ENCODE data around the gene INPP5E.

Gene INPP5E

DNA sequence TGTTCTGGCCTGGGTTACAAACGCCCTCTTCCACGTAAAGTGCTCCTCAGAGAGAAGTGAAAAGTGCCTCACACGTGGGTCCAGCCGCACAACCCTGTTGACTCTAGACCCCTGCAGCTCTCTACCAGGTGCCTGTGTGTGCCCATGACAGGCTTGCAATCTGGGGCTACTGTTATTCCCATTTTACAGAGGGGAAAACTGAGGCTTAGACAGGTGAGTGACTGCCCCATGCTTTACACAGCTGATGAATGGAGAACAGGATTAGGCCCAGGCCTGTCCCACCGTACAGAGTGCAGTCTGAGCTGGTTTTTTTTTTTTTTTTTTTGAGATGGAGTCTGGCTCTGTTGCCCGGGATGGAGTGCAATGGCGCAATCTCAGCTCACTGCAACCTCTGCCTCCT lies 6.2 kb upstream of the INPP5E start:
- DNase-seq (ENCODE audit: low spot score) = no peak

DNA sequence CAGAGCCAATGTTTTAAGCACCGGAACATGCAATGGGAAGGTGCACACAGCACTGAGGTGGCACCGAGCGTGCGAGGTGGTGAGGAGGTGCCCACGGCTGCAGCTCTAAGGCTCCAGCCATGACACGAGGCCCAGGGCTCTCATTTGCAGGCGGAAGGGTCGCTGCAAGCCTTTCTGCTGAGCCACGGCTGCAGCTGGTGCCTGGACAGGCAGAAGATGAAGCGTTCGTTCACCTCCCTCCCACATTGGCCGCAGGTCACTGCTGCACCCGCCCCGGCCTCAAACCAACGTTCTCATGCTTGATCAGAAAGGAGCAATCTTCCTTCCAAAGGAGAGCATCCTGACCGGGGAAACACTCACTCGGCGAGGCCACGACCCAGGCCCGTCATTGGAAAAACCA lies 4.5 kb upstream of the INPP5E start:
- DNase-seq (ENCODE audit: low spot score) = no peak

DNA sequence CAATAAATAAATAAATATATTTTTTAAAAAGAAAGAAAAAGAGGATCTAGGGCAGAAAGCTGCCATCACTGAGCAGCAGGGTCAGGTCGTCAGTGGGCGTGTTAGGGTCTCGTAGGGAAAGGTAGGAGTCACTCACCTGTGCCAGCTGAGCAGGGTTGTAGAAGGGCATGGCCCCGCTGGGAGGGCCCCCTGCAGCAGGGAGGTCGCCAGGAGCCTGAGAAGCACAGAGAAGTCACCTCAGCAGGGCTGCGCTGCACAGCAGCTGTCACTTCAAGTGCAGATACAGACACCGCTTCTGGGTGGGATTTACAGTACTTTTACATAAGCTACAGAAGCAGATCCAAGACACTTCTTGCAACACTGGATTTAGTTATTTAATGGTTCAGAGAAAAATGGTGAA lies 4.0 kb upstream of the INPP5E start:
- no peak for DNase-seq (ENCODE audit: low spot score)

GRCh38 chr9:136443087-136443486 lies 3.4 kb upstream of the INPP5E start:
- no peak for DNase-seq (ENCODE audit: low spot score)

DNA sequence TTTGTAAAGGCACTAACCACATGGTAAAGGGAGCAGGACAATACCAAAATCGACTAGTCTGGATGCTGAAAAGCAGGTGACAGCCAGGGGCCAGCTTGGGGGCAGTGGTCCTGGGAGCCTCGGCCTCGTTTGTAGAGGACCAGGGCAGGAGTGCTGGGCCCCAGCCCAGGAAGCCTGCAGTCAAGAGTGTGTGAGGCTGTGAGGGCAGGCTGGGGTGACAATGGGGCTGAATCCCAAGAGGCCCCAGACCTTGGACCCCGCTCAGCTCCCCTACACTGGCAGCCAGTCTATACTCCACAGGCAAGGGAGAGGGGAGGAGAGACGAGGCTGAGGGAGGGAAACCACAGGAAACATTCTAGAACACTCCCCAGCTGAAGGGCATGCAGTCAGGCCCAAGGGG lies 2.6 kb upstream of the INPP5E start:
- DNase-seq (ENCODE audit: low spot score) = no peak

DNA sequence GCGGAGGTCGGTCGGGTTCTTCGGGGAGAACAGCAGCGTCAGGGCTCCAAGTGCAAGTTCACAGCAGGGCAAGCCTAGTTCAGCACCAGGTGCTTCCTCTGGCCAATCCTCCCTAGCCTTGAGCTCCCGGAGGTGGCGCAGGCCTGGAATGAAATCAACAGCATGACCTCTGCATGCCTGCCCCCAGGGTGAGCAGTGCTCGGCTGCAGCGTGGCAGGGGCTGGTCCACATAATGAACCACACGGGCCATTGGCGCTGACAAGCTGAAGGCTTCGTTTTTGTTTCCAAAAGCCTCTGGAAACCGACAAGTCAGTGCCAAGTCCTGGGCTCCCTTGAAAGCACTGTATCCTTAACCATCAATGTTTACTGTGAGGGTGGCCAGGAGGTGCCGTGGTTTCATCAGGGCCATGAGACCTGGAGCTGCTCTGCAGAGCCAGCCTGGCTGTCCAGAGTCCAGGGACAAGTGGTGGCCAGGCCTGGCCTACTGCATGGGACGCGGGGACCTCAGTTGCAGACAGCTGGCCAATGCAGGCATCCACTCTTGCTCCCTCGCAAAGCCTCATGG lies 2.1 kb upstream of the INPP5E start:
- DNase-seq (ENCODE audit: low spot score) = no peak

DNA sequence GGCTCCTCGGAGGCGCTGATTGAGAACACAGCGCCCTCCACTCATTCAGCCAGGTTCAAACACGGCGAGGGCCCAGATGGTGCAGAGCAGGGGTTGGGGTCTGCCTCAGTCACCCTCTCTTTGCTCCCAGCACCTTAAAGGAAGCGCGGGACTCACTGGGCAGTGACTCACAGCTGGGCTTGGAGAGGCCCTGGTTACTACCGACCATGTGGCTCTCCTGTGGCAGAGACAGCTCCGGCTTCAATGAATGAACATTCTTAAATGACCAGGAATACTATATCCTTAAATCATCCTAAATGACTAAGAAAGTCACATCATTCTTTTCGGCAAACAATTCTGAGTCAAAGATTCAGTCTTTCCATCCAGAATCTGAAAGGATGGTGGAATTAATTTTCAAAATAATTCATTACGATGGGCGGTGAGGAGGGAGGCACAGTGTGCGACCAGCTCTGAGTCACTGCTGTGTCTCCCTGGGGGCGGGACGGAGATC lies 1.6 kb upstream of the INPP5E start:
- no peak for DNase-seq (ENCODE audit: low spot score)

DNA sequence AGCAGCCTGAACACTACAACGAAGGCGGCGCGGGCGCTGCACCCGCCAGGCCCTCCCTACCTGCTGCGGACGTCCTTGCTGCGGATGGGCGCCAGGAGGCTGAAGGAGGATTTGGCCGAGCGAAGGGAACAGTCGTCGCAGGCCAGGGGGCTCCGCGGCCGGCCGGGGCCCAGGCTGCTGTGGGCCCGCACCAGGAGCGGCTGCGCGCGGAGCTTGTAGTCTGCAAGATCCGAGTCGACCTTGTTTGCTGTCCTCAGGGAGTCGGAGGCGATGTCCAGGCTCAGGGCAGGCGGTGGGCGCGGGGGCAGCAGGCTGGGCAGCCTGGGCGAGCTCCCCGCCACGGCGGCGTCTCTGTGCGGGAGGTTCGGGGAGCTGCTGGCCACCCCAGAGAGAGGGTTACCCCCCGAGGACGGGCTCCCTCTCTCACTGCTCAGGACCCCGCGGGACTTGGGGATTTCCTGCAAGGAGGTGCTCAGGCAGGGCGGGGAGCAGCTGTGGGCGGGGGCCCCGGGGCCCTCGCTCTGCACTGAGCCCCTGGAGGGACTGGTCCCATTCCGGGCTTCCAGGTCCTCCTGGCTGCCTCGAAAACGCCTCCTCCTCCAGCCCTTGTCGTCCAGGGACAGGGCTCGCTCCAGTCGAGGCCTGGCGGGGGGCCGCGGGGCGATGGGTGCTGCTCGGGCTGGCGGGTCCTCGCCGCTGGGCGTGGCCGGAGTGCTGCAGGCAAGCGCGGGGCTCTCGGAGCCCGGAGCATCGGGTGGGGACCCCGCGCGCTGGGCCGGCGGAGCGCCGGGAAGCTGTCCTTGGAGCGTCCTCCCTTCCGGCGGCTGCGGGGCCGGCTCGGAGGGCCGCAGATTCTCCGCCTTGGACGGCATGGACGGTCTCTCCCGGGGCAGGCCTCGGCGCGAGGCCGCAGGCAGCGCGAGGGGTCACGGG lies 831 bp downstream of the INPP5E start:
- peak; percentile 21 for DNase-seq (ENCODE audit: low spot score)

DNA sequence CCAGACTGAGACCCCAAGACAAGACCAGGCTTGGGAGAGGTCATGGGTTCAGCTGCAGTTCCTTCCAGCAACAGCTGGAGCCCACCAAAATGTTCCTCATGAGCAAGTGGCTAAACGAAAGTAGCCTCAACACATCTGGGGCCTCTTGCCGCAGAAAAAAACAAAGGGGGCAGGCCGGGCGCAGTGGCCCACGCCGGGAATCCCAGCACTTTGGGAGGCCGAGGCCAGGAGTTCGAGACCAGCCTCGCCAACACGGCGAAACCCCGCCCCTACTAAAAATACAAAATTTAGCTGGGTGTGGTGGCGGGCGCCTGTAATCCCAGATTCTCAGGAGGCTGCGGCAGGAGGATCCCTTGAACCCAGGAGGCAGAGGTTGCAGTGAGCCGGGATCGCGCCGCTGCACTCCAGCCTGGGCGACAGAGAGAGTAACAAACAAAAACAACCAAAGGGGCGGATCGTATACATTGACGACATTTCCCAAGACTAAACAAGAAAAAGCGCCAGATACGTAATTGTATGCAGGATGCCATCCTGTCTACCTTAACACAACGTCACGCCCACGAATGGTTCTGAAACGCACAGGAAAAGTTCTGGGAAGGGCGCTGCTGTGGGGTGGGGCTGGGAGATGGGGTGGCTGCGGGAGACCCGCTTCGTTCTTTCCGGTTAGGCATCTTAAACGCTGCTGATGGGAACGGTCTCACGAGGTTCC lies 1.7 kb downstream of the INPP5E start:
- DNase-seq (ENCODE audit: low spot score) = no peak

- DNase-seq (ENCODE audit: low spot score) = no peak
These were observed 2.2 kb downstream of the INPP5E start for GRCh38 chr9:136437430-136437829.

DNA sequence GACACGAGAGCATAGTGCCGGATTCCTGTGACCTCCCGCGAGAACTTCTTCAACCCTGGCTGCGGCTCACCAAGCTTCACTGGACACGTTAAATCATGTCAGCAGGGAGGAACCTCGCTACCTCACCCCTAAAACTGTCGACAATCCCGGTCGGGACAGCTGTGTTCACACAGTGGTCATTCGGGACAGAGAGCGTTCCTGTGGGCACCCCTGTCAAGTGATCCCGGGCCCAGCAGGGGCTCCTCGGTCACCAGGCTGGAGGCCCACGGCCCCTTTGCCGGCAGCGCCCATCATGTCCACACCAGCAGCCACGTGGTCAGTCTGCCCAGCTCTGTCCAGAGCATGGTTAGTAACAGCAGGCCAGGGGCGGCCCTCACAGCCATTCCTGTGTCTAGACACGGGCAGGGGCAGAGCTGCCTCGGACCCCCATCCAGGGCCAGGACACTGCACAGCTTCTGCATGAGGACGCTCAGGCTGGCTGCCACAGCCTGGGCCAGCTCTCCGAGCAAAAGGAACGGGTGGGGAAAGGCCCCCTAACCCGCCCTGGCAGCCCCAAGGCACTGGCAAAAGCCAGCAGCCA lies 3.5 kb downstream of the INPP5E start:
- no peak for DNase-seq (ENCODE audit: low spot score)

DNA sequence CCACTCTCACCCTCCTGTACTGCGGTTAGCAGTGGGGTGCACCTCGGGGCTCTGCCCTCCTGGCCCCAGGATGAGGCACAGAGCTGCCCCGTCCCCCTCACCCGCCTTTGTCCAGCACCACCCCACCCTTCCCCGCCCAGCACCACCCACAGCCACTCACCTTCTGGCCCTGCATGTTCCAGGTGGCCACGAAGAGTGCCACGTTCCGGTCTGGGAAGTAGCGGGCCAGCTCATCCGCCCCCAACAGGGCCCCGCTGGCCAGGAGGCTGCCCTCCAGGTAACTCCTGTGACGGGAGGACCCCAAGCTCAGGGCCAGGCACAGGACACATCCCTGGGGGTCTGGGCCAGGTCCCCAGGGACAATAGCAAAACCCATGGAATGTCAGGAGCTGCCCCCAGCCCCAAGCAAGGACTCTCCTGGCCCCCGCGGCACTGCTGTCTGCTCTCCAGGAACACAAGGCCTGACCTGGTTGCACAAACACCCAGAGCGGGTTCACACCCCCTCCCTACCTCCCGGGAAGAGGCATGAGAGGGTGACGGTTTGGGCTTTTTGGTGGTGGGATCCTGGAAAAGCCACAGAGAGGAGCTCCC lies 5.0 kb downstream of the INPP5E start:
- DNase-seq (ENCODE audit: low spot score) = no peak

DNA sequence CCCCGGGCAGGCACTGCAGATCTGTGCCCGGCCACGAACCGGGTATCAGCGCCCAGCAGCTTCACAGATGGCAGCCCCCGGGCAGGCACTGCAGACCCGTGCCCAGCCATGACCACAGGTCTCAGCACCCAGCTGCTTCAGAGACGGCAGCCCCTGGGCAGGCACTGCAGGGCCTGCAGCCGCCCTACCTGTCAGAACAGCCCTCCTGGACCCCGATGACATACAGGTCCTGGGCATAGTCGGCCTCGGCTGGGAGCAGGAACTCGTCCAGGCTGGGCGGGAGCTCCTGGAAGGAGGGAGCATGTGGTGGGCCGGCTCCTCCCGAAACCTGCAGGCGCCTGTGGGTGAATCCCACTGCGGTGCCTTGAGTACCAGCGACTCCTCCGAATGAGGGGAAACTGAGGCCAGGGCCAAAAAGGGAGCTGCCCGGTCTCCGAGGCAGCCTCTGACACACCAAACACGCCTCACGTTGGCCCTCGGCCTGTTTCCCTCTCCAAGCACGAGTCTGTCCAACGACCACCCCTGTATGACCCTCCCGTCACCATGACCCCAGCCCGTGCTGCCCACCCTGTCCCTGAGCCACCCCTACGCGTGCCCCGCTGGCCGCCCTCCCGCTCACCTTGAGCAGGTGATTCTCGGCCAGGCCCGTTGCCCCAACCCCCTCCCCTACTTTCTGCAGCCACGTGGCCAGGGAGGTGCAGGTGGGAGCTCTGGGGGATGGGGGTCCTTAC lies 5.6 kb downstream of the INPP5E start:
- no peak for DNase-seq (ENCODE audit: low spot score)

- DNase-seq (ENCODE audit: low spot score) = no peak
These were observed 6.5 kb downstream of the INPP5E start for GRCh38 chr9:136433043-136433715.

- no peak for DNase-seq (ENCODE audit: low spot score)
These were observed 7.1 kb downstream of the INPP5E start for GRCh38 chr9:136432591-136432990.

- no peak for DNase-seq (ENCODE audit: low spot score)
These were observed 7.8 kb downstream of the INPP5E start for GRCh38 chr9:136431782-136432350.

- DNase-seq (ENCODE audit: low spot score) = no peak
These were observed 8.9 kb downstream of the INPP5E start for GRCh38 chr9:136430588-136431234.

GRCh38 chr9:136429683-136430491 lies 9.8 kb downstream of the INPP5E start:
- no peak for DNase-seq (ENCODE audit: low spot score)

DNA sequence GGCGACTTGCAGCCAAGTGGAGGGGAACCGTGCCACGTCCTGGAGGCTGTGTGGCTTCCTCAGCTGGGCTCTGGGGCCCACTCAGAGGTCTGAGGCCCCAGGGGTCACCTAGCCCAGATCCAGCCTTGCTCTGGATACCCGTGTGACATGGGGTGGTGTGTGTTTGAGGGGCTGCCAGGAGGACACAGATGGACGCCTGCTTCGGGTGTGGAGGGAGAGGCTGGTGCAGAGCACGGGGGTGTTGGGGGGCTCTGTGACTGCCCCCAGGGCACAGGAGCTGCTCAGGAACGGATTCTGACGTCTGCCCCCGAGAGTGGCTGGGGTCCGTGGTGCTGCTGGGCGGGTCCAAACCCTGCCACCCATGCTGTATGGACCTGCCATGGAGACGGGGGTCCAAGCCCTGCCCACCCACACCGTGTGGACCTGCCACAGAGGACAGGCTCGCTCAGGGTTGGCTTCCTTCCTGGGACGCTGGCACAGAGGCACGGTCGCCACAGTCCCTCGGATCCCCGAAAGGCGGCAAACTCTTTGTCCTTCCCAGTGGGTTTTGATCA lies 10.5 kb downstream of the INPP5E start:
- DNase-seq (ENCODE audit: low spot score) = no peak
